PC-9 (cell line): ENCODE results near the gene MYCBPAP.

Source experiments
- EZH2 ChIP-seq: fragments of 200-600 bp; sonication (generic); IDR thresholded peaks from 2 replicates; pipeline ENCODE4 v1.8.0; 2017; ENCODE audit warnings: antibody characterized with exemption, low read depth
- TF ChIP-seq, protein P1 (sequence below): fragments of 200-600 bp; sonication (generic); conservative IDR thresholded peaks from 2 replicates; pipeline ENCODE4 v1.6.1; 2017; ENCODE audit warnings: mixed run types, antibody characterized with exemption, mild to moderate bottlenecking, moderate library complexity

GRCh38 chr17:50467855-50468303, 40.4 kb upstream of the MYCBPAP start:
- TF ChIP-seq, protein P1, sequence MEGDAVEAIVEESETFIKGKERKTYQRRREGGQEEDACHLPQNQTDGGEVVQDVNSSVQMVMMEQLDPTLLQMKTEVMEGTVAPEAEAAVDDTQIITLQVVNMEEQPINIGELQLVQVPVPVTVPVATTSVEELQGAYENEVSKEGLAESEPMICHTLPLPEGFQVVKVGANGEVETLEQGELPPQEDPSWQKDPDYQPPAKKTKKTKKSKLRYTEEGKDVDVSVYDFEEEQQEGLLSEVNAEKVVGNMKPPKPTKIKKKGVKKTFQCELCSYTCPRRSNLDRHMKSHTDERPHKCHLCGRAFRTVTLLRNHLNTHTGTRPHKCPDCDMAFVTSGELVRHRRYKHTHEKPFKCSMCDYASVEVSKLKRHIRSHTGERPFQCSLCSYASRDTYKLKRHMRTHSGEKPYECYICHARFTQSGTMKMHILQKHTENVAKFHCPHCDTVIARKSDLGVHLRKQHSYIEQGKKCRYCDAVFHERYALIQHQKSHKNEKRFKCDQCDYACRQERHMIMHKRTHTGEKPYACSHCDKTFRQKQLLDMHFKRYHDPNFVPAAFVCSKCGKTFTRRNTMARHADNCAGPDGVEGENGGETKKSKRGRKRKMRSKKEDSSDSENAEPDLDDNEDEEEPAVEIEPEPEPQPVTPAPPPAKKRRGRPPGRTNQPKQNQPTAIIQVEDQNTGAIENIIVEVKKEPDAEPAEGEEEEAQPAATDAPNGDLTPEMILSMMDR, result no peak
- TF ChIP-seq EZH2, result no peak
